Transverse colon (tissue), 4 donors: ENCODE results near the gene MYO1C.

Experiments
- CTCF ChIP-seq, 5 experiments: fragments of 200-600 bp in 3 of 5; fragments of 450-650 bp in 2 of 5; sonication (generic) in 3 of 5; IDR thresholded peaks; 1 replicate in 2 of 5; 2 replicates in 3 of 5; pipeline ENCODE4 v1.5.1; 2016 to 2017; ENCODE audit warnings: antibody characterized with exemption in 5 of 5, inconsistent platforms in 3 of 5, mild to moderate bottlenecking in 2 of 5, moderate library complexity in 1 of 5
- EP300 ChIP-seq: sonication (generic); formaldehyde crosslinking; IDR thresholded peaks from one replicate; pipeline ENCODE4 v1.6.1; 2017; ENCODE audit warnings: antibody characterized with exemption, low read depth
- POLR2A ChIP-seq: fragments of 450-650 bp; IDR thresholded peaks from one replicate; pipeline ENCODE4 v1.6.1; 2016; ENCODE audit warnings: antibody characterized with exemption, mild to moderate bottlenecking, moderate library complexity
- POLR2AphosphoS5 ChIP-seq, 3 donors: sonication (generic); formaldehyde crosslinking; IDR thresholded peaks; one replicate each; pipeline ENCODE4 v1.6.1; 2016; ENCODE audit warnings: antibody characterized with exemption in 3 of 3

GRCh38 chr17:1455291-1455796, 37.1 kb downstream of the MYO1C start:
- no peak for TF ChIP-seq EP300
- TF ChIP-seq POLR2AphosphoS5 (IDR thresholded peaks at IDR 0.05) = peak in 1 of 3 donors; percentile 40
- TF ChIP-seq POLR2A = peak; percentile 38
- peak; percentile 54 to 91 (median 58) for TF ChIP-seq CTCF (IDR thresholded peaks at IDR 0.05)
